GM21367 (cell line): Measurements from ENCODE around the gene TCERG1L.

ENCODE experiments used
- ATAC-seq: cut with Tn5 transposase; IDR thresholded peaks from one replicate; pipeline ENCODE4 v1.9.1; 2021; ENCODE audit not compliant: unreplicated experiment

Gene TCERG1L

DNA sequence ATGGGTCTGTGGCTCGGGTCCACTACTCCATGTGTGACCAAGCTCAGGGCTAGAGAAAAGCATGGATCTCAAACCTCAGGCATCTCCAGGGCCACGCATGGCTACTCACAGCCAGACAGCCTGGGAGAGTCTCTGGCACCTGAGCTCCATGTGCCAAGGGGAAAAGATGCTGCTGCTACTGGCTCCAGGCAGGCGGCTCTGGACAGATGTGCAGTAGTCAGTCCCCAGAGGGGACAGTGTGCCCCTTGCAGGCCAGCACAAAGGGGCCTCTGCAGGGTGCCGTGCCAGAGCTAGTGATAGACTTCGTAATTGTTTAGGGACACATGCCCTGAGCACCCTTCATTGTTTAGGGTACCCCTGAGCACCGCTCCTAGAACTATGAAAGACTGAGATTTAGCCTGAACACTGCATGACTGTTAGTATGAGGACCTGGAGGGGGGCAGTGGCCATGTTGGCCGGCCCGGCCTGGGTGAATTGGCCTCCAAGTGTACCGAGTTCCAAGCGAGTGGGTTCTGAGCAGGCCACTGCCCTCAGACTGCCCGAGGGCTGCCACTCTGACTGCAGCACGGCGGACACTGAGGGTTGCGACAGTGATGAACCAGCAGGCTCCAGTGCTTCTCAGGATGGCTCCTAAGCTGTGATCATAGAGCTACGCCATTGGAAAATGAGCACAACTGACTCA is 80.7 kb downstream of the TCERG1L start:
- ATAC-seq: no peak

- no peak for ATAC-seq
Measured at GRCh38 chr10:131230166-131230565, 81.4 kb downstream of the TCERG1L start.

- ATAC-seq: no peak
Measured at GRCh38 chr10:131227163-131227740, 84.3 kb downstream of the TCERG1L start.

- no peak for ATAC-seq
Measured at GRCh38 chr10:131226446-131227162, 84.9 kb downstream of the TCERG1L start.

DNA sequence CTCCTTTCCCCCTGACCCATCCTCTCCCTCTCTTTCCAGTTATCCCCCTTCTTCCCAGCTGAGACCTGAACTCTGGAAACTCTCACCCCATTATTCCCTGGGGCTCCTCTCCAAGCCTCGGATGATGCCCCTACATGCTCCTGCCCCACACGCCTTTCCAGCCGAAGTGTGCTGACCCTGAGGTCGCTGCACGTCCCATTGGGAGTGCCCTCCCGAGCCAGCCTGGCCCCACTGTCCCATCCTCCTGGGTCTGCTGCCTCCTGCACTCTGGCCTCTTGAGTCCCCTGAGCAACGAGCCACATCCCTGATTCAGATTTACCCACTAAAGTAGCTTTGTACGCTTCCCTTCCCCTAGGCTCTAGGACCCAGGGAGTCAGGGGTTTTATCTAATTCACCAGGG is 87.4 kb downstream of the TCERG1L start:
- no peak for ATAC-seq

DNA sequence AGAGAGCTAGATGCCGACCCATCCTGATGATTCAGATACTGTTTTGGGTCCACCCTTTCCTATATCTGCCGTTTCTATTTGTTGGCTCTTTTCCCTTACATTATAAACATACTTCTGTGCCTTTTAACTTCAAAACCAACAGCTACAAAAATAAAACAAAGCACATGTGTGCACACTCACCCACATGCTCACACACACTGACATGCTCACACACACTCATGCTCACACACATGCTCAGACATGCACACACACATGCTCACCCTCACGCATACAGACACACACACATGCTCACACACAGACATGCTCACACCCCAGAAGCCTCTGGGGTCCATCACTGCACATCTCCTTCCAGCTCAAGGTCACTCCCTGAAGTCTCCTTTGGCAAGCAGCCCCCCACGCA is 88.1 kb downstream of the TCERG1L start:
- ATAC-seq: no peak

- ATAC-seq: no peak
Measured at GRCh38 chr10:131222986-131223385, 88.5 kb downstream of the TCERG1L start.

DNA sequence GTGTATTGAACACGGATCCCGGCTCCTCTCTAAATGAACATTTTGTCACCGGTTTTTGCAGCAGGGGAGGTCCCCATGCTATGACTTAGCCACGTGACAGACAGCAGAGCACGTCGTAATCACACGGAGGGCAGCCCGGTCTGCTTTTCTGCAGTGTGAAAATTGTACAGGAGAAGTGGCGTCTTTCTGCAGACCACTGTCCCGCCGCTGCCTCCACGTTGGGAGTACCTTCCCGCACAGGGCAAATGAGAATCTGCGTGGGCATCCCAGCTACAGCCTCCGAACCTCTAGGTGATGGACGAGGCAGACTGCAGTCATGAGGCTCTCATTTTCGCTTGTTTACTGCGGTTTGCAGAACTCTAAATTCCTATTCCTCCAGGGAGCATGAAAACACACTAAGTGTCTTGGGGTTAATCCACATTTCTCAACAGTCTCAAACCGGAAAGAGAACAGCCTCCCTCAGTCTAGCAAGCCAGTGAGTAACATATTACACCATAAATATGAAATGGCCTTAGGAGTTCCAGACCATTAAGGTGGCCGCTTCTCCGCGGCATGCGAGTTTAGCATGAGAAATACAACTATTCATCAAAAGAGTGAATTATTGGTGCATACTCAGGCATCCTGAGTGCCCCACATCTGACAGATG is 89.8 kb downstream of the TCERG1L start:
- ATAC-seq: no peak

- ATAC-seq: no peak
Measured at GRCh38 chr10:131220601-131221171, 90.8 kb downstream of the TCERG1L start.

DNA sequence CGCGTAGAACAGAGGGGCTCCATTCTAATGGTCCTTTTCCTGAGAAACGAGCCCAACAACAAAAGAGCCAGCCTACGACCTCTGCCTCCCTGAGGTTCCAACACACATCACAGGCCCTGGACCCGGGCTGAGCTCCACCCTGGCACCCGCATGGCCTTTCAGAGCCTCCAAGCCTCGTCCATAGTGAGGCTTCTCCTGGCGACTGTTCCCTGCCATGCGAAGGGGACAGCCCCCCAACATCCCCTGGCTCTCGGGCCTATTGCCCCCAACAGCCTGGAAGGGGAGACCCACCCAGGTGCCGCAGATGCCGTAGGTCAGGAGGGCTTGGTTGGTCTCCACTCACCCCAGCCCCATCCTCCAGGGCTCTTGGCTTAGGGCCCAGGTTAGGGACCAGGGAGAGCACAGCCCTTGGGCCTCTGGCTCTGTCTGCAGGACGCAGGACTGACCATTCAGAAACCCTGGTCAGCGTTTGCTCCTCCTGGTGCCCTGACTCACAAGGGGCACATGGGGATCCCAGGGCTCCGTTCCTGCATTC is 91.5 kb downstream of the TCERG1L start:
- no peak for ATAC-seq

GRCh38 chr10:131219584-131219886 is 92.0 kb downstream of the TCERG1L start:
- ATAC-seq: no peak

- no peak for ATAC-seq
Measured at GRCh38 chr10:131218811-131219583, 92.5 kb downstream of the TCERG1L start.

DNA sequence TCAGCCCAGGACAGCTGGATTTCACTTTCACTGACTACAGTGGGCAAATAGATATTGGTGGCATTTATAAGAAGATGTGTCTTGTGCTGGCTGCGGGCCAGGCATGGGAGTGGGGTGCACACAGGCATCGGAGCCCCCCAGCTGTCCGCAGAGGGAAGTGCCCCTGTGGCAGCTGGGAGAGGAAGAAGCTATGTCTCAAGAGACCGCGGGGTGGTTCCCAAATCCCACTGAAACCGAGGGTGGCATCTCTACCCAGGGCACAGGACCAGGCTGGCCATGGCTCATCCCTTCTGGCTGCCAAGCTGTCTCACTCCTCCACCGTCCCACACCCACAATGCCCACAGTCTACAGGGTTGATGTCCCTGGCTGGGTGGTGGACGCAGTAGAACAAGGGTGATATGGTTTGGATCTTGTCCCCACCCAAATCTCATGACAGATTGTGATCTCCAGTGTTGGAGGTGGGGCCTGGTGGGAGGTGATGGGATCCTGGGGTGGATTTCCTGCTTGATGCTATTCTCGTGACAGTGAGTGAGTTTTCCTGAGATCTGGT is 94.8 kb downstream of the TCERG1L start:
- no peak for ATAC-seq

DNA sequence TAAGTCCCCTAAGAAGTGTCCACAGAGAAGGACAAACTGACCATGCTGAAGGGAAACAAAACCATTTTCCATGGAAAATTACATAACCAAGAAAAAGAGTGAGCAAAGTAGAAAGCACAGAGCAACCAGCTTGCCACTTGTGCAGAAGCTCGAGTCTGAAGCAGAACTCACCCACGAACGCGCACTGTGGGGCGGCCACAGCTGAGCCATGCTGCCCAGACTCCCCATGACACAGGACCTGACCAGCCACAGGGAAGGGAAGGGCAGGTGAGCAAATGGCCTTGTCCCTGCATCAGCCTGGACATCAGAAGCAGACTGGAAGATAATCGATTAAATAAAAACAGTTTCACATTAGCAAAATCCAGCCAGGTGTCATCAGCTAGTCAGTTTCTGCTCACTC is 95.7 kb downstream of the TCERG1L start:
- ATAC-seq: no peak

DNA sequence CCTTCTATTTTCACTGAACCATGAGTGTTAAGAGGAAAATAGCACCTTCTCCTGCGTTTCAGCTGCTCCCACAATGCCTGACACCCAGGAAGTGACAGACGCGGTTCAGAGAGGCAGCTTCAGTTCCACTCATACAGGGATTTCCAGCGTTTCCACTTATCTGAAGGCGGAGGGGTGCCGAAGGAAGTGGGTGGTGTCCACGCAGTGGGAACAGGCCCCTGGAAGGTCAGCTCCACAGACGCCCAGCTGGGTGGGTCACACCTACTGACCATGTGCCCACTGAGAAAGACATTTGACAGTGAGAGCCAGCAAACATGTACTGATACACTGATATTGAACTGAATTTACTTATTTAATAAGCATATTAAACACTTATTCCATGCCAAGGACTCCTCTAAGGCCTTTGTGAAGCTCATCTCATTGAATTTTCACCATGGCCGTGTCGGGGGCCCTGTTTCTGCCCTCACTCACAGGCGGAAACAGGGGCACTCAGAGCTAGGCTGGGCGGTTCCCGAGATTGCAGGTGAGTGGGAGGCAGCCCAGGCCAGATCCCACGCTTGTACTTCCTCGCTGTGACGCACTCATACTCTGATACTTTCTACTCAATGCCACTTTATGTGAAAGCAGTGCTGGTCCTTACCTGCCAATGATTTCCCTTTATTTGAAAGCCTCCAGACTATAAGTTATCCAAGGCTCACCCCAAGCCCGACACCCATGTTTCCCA is 96.8 kb downstream of the TCERG1L start:
- no peak for ATAC-seq

DNA sequence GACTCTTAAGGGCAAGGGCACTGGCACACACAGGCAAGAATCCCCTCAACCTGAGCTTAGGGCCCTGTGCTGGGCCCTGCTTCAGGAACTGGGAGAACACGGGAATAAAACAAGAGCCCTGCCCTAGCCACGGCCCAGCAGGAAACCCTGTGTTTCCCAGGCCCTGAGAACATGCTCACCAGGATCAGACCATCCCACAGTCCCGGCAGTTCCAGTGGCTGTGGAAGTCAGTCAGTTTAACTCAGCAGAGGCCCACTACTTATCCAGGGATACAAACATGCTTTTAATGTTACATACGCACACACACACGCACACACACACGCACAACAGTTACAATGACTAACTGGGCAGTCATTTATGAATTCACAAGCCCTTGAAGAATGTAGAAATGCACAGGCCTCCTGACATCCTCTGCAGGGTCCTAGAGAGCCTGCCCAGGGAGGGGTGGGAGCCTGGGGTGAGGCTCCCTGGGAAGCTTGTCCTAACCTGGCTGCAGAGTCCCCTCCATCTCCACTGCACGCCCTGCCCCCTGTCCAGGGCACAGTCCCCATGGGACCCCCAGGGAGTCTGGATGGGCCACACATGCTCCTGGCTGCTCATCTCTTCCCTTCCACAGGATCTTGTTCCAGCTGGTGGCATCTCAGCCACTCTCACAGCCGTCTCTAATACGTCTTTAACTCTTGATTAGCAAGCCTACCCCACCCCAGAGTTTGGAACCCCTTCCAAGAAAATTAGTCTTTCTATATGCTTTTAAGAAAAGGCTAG is 97.6 kb downstream of the TCERG1L start:
- no peak for ATAC-seq

DNA sequence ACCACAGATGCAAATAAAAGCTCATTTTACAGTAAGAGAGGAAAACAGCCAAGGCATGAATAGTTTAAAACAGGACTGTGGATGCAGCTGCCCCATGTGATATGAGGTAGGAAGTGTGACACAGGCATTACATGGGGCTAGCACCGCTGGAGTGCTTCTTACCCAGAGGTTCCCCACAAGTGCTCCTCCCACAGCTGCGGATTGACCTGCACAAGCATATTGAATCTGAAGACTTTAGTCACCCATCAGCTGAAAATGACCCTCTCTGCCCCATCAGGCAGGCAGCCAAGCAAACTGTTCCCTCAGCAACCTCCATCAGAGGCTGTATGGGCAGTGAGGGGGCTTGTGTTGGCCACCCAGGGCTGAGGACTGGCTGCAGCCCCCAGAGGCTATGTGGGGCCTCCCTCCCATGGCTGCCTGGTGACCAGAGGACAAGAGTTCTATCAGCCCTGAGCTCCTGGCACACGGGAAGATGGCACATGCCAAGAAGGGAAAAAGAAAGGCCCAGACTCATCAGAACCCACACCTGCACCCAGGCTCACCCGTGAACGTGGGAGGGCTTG is 98.7 kb downstream of the TCERG1L start:
- ATAC-seq: no peak

DNA sequence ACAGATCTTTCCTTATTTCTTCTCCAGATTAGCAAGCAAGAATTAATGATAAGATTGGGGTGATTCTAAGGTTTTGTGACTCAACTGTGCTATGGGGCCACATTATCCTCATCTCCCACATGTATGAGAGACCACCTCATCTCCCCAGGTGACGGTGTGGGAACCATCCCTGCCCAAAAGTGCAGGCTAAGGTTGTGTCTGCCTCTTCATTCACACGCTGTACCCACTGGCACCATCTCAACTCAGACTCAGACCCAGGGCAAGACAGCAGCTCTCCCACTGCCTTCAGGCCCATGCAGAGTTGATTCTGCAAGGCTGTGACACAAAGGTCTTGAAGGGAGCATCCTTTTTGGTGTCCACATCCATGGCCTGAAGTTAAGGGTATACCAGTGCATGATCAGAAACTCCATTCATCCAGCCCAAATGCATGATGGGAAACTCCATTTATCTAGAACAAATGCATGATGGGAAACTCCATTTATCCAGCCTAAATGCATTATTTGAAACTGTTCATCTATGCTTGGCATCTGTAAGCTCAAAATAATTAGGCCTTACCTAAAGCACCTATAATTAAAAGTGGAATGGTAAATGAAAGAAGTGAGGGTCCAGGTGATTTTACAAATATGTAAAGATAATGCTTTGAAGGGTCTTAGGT is 99.4 kb downstream of the TCERG1L start:
- ATAC-seq: no peak
